WTC11 (cell line): ENCODE results near the gene C3orf85. TPM values are rescaled to one million over a fixed set of nuclear protein-coding genes. Genes with fewer than 3 reads are reported as not detected.

Source experiments
- ATAC-seq: fragments of 200-7000 bp; cut with Tn5 transposase; 2 replicates; pipeline ENCODE4 v1.10.0; 2021; ENCODE audit warnings: mild to moderate bottlenecking, moderate library complexity
- CTCF ChIA-PET: fragments of 300-600 bp; sonication (Branson Sonifier 250); formaldehyde crosslinking; loops from one replicate; lab custom pipeline; 2021; ENCODE audit warnings: antibody characterized with exemption; lab: Charles Lee
- POLR2A ChIA-PET: fragments of 350-600 bp; sonication (Branson Sonifier 250); formaldehyde crosslinking; loops from one replicate; lab custom pipeline; 2021; ENCODE audit warnings: antibody characterized with exemption; lab: Charles Lee
- DNase-seq: peaks from one replicate; pipeline ENCODE4 v3.0.0; 2021; ENCODE audit warnings: low spot score
- H3K27ac Mint-ChIP-seq: 2 replicates; pipeline ENCODE4 v1.8.0; 2021; ENCODE audit warnings: mixed read lengths
- H3K27me3 Mint-ChIP-seq: 2 replicates; pipeline ENCODE4 v1.8.0; 2021; ENCODE audit warnings: low read depth, mild to moderate bottlenecking, moderate library complexity, mixed read lengths
- H3K36me3 Mint-ChIP-seq: 2 replicates; pipeline ENCODE4 v1.8.0; 2021; ENCODE audit warnings: mixed read lengths
- H3K4me1 Mint-ChIP-seq: 2 replicates; pipeline ENCODE4 v1.8.0; 2022; ENCODE audit warnings: mixed read lengths
- H3K4me3 Mint-ChIP-seq: 2 replicates; pipeline ENCODE4 v1.8.0; 2021; ENCODE audit warnings: mild to moderate bottlenecking, moderate library complexity, mixed read lengths
- H3K9me3 Mint-ChIP-seq: 2 replicates; pipeline ENCODE4 v1.8.0; 2021; ENCODE audit warnings: mixed read lengths
- AR ChIP-seq: fragments of 250-450 bp; sonication (Bioruptor Pico); IDR thresholded peaks from 2 replicates; pipeline ENCODE4 v1.9.0; 2021; ENCODE audit warnings: mild to moderate bottlenecking
- ARID4B ChIP-seq: sonication (generic); formaldehyde crosslinking; IDR thresholded peaks from 2 replicates; pipeline ENCODE4 v1.8.0; 2023; ENCODE audit warnings: missing genetic modification reagents, mild to moderate bottlenecking, borderline replicate concordance
- ATF3 ChIP-seq: sonication (generic); formaldehyde crosslinking; conservative IDR thresholded peaks from 2 replicates; pipeline ENCODE4 v1.8.1; 2022; ENCODE audit warnings: mild to moderate bottlenecking, missing genetic modification reagents
- EMX1 ChIP-seq: fragments of 250-450 bp; sonication (Bioruptor Pico); IDR thresholded peaks from 2 replicates; pipeline ENCODE4 v1.8.0; 2021; ENCODE audit warnings: mild to moderate bottlenecking
- ETV6 ChIP-seq: sonication (generic); formaldehyde crosslinking; IDR thresholded peaks from 2 replicates; pipeline ENCODE4 v1.8.1; 2022; ENCODE audit warnings: mild to moderate bottlenecking, missing genetic modification reagents
- KAT7 ChIP-seq: sonication (generic); formaldehyde crosslinking; IDR thresholded peaks from 2 replicates; pipeline ENCODE4 v1.8.1; 2023; ENCODE audit warnings: missing genetic modification reagents, mild to moderate bottlenecking, borderline replicate concordance
- MAX ChIP-seq: sonication (generic); formaldehyde crosslinking; IDR thresholded peaks from 2 replicates; pipeline ENCODE4 v1.8.0; 2022; ENCODE audit warnings: mild to moderate bottlenecking, missing genetic modification reagents
- MXD4 ChIP-seq: fragments of 250-450 bp; sonication (Bioruptor Pico); IDR thresholded peaks from 2 replicates; pipeline ENCODE4 v1.8.0; 2021; ENCODE audit warnings: mild to moderate bottlenecking, moderate library complexity, borderline replicate concordance
- PRRX2 ChIP-seq: fragments of 250-450 bp; sonication (Bioruptor Pico); IDR thresholded peaks from 2 replicates; pipeline ENCODE4 v1.8.0; 2021; ENCODE audit warnings: mild to moderate bottlenecking
- RELA ChIP-seq: sonication (generic); formaldehyde crosslinking; IDR thresholded peaks from 2 replicates; pipeline ENCODE4 v1.8.1; 2022; ENCODE audit warnings: missing genetic modification reagents, mild to moderate bottlenecking, borderline replicate concordance
- TEAD1 ChIP-seq: sonication (generic); formaldehyde crosslinking; IDR thresholded peaks from 2 replicates; pipeline ENCODE4 v1.8.0; 2022; ENCODE audit warnings: mild to moderate bottlenecking, missing genetic modification reagents
- TEAD4 ChIP-seq: sonication (generic); formaldehyde crosslinking; IDR thresholded peaks from 2 replicates; pipeline ENCODE4 v1.8.0; 2022; ENCODE audit warnings: mild to moderate bottlenecking, missing genetic modification reagents
- ZBTB21 ChIP-seq: sonication (generic); formaldehyde crosslinking; IDR thresholded peaks from 2 replicates; pipeline ENCODE4 v1.8.1; 2023; ENCODE audit warnings: mild to moderate bottlenecking, missing genetic modification reagents, borderline replicate concordance
- ZMAT4 ChIP-seq: fragments of 250-450 bp; sonication (Bioruptor Pico); IDR thresholded peaks from 2 replicates; pipeline ENCODE4 v1.9.0; 2021; ENCODE audit warnings: mild to moderate bottlenecking
- ZNF219 ChIP-seq: sonication (generic); formaldehyde crosslinking; IDR thresholded peaks from 2 replicates; pipeline ENCODE4 v1.8.0; 2023; ENCODE audit warnings: missing genetic modification reagents, mild to moderate bottlenecking, borderline replicate concordance
- ZNF232 ChIP-seq: sonication (generic); formaldehyde crosslinking; IDR thresholded peaks from 2 replicates; pipeline ENCODE4 v1.8.0; 2022; ENCODE audit warnings: mild to moderate bottlenecking, missing genetic modification reagents
- ZNF423 ChIP-seq: fragments of 250-450 bp; sonication (Bioruptor Pico); IDR thresholded peaks from 2 replicates; pipeline ENCODE4 v2.1.2; 2022; ENCODE audit warnings: mild to moderate bottlenecking, moderate library complexity
- ZNF425 ChIP-seq: fragments of 250-450 bp; sonication (Bioruptor Pico); conservative IDR thresholded peaks from 2 replicates; pipeline ENCODE4 v1.9.0; 2021; ENCODE audit warnings: mild to moderate bottlenecking
- ZNF512 ChIP-seq: sonication (generic); formaldehyde crosslinking; IDR thresholded peaks from 2 replicates; pipeline ENCODE4 v1.8.1; 2022; ENCODE audit warnings: missing genetic modification reagents, borderline replicate concordance
- ZSCAN18 ChIP-seq: fragments of 250-450 bp; sonication (Bioruptor Pico); IDR thresholded peaks from 2 replicates; pipeline ENCODE4 v2.1.2; 2022; ENCODE audit warnings: mild to moderate bottlenecking, moderate library complexity
- total RNA-seq: library from RNA; stranded (reverse); gene quantifications from 3 replicates; pipeline ENCODE4 v1.2.3, GENCODE V29; 2021

The C3orf85 gene
- total RNA-seq, 1 experiment from 2014 or later: not detected

GRCh38 chr3:109184726-109185125 is 48.2 kb downstream of the C3orf85 start (continued):
- no peak for TF ChIP-seq ZNF512 (CRISPR knock-in tag)
- no peak for TF ChIP-seq ZMAT4
- TF ChIP-seq ZBTB21 (CRISPR knock-in tag): no peak
- no peak for TF ChIP-seq TEAD4
- no peak for TF ChIP-seq RELA (CRISPR knock-in tag)
- no peak for TF ChIP-seq KAT7 (CRISPR knock-in tag)
- no peak for TF ChIP-seq MAX
- TF ChIP-seq, all 79 proteins: peak for 0

- H3K4me1 Mint-ChIP-seq: peaks cover 34% of the 10 kb centered on the region
- no peak overlapping the region for H3K4me3 Mint-ChIP-seq
- H3K27ac Mint-ChIP-seq: no peak overlapping the region
- ChIA-PET POLR2A (no interaction called here), CTCF (interaction anchor here (1.0 kb wide), 1 partner anchor 37 kb away, joined by 5 read pairs; no protein-coding TSS in a partner anchor)
- DNase-seq (peak; percentile 42), ATAC-seq (peak; percentile 93)
- H3K27me3 Mint-ChIP-seq: no peaks in the 10 kb centered on the region; the same call in 1 of the 2 replicates
- H3K36me3 Mint-ChIP-seq: peaks cover 3% of the 10 kb centered on the region; the same call in 1 of the 2 replicates
- peaks cover 4% of the 10 kb centered on the region; the same call in 1 of the 2 replicates for H3K9me3 Mint-ChIP-seq
- TF ChIP-seq ZNF423 (CRISPR knock-in tag): peak; percentile 94
- no peak for TF ChIP-seq ZNF219 (CRISPR knock-in tag)
- TF ChIP-seq ATF3 (CRISPR knock-in tag): no peak
- 0 out of 2 replicates have a peak, but pooled peaks have one; percentile 52 for TF ChIP-seq MXD4 (CRISPR knock-in tag)
- peak; percentile 73; the same call in 1 of the 2 replicates for TF ChIP-seq TEAD1
- no peak for TF ChIP-seq ETV6 (CRISPR knock-in tag)
- TF ChIP-seq EMX1 (CRISPR knock-in tag): 0 out of 2 replicates have a peak, but pooled peaks have one; percentile 50
- no peak for TF ChIP-seq ZNF232 (CRISPR knock-in tag)
- TF ChIP-seq ZNF425 (CRISPR knock-in tag): 0 out of 2 replicates have a peak, but pooled peaks have one; percentile 45
- TF ChIP-seq ZSCAN18 (CRISPR knock-in tag): peak; percentile 87; the same call in 1 of the 2 replicates
- 0 out of 2 replicates have a peak, but pooled peaks have one; percentile 63 for TF ChIP-seq PRRX2 (CRISPR knock-in tag)
- no peak for TF ChIP-seq ARID4B (CRISPR knock-in tag)
- TF ChIP-seq AR: no peak
These were observed 50.9 kb downstream of the C3orf85 start for GRCh38 chr3:109187390-109187789.
